Mesenchymal stem cell (in vitro differentiated cells and primary cell): ENCODE measurements around the gene ZNF841.

Experiments
- DNase-seq: peaks from one replicate; pipeline ENCODE4 v3.0.0-alpha.2; 2013
- H2AFZ ChIP-seq: one replicate; pipeline ENCODE4 v1.6.1; 2013; ENCODE audit warnings: low read depth, mild to moderate bottlenecking, control low read depth, inconsistent platforms, low read length, moderate library complexity
- H2AK5ac ChIP-seq: 2 replicates; pipeline ENCODE4 v1.6.1; 2013; ENCODE audit warnings: low read length, moderate library complexity, mild to moderate bottlenecking, inconsistent platforms; ENCODE audit not compliant: severe bottlenecking
- H2BK120ac ChIP-seq: one replicate; pipeline ENCODE4 v1.6.1; 2013; ENCODE audit warnings: low read depth, mild to moderate bottlenecking, inconsistent platforms, low read length, moderate library complexity
- H2BK12ac ChIP-seq, 2 experiments: one replicate each; pipeline ENCODE4 v1.6.1; 2013; ENCODE audit warnings: inconsistent platforms in 2 of 2, low read length in 2 of 2, mild to moderate bottlenecking in 2 of 2, moderate library complexity in 2 of 2, control low read depth in 1 of 2
- H2BK15ac ChIP-seq: one replicate; pipeline ENCODE4 v1.6.1; 2013; ENCODE audit warnings: mild to moderate bottlenecking, low read depth, inconsistent platforms; ENCODE audit not compliant: poor library complexity, severe bottlenecking
- H2BK5ac ChIP-seq: 2 replicates; pipeline ENCODE4 v1.6.1; 2013; ENCODE audit warnings: low read depth, mild to moderate bottlenecking, low read length, control low read depth, inconsistent platforms; ENCODE audit not compliant: poor library complexity, severe bottlenecking
- H3K14ac ChIP-seq, 2 experiments: one replicate each; pipeline ENCODE4 v1.6.1; 2013; ENCODE audit warnings: inconsistent platforms in 2 of 2, low read length in 2 of 2, control low read depth in 1 of 2, mild to moderate bottlenecking in 1 of 2, moderate library complexity in 1 of 2
- H3K18ac ChIP-seq, 2 experiments: one replicate each; pipeline ENCODE4 v1.6.1; 2013; ENCODE audit warnings: inconsistent platforms in 2 of 2, low read length in 2 of 2, control low read depth in 1 of 2, low read depth in 1 of 2, mild to moderate bottlenecking in 1 of 2
- H3K23ac ChIP-seq, 2 experiments: one replicate each; pipeline ENCODE4 v1.6.1; 2013; ENCODE audit warnings: inconsistent platforms in 2 of 2, low read length in 2 of 2, mild to moderate bottlenecking in 2 of 2, moderate library complexity in 2 of 2, control low read depth in 1 of 2
- H3K27ac ChIP-seq: 2 replicates; pipeline ENCODE4 v1.5.1; 2013; ENCODE audit warnings: mild to moderate bottlenecking, moderate library complexity, low read length, control low read depth, inconsistent platforms; ENCODE audit not compliant: poor library complexity, severe bottlenecking
- H3K27me3 ChIP-seq, 2 experiments: 2 replicates each; pipeline versions ENCODE4 v1.6.1 to v1.7.0; 2013; ENCODE audit warnings: low read length in 2 of 2, mild to moderate bottlenecking in 2 of 2, moderate library complexity in 2 of 2, control low read depth in 1 of 2, inconsistent platforms in 1 of 2; ENCODE audit not compliant: control insufficient read depth in 1 of 2, insufficient read depth in 1 of 2
- H3K36me3 ChIP-seq, 2 experiments: 2 replicates each; pipeline versions ENCODE4 v1.6.1 to v1.7.0; 2013; ENCODE audit warnings: low read length in 2 of 2, control low read depth in 1 of 2, inconsistent platforms in 1 of 2, low read depth in 1 of 2, mild to moderate bottlenecking in 1 of 2; ENCODE audit not compliant: insufficient read depth in 2 of 2, control insufficient read depth in 1 of 2
- H3K4ac ChIP-seq, 2 experiments: one replicate each; pipeline ENCODE4 v1.6.1; 2013; ENCODE audit warnings: inconsistent platforms in 2 of 2, low read length in 2 of 2, mild to moderate bottlenecking in 2 of 2, moderate library complexity in 2 of 2, control low read depth in 1 of 2, low read depth in 1 of 2
- H3K4me1 ChIP-seq: 2 replicates; pipeline ENCODE4 v1.6.1; 2013; ENCODE audit warnings: low read depth, low read length, control low read depth; ENCODE audit not compliant: control insufficient read depth, insufficient read depth
- H3K4me2 ChIP-seq: 2 replicates; pipeline ENCODE4 v1.6.1; 2013; ENCODE audit warnings: low read length, mild to moderate bottlenecking, inconsistent platforms; ENCODE audit not compliant: poor library complexity, severe bottlenecking
- H3K4me3 ChIP-seq, 2 experiments: 2 replicates each; pipeline versions ENCODE4 v1.5.1 to v1.7.0; 2013; ENCODE audit warnings: low read length in 2 of 2, mild to moderate bottlenecking in 2 of 2, control low read depth in 1 of 2, low read depth in 1 of 2; ENCODE audit not compliant: insufficient read depth in 1 of 2
- H3K79me1 ChIP-seq: replicated peaks from 2 replicates; pipeline ENCODE4 v1.6.1; 2013; ENCODE audit warnings: mild to moderate bottlenecking, control low read depth, low read length, inconsistent platforms; ENCODE audit not compliant: poor library complexity, severe bottlenecking
- H3K9ac ChIP-seq: 2 replicates; pipeline ENCODE4 v1.7.0; 2013; ENCODE audit warnings: mild to moderate bottlenecking, low read length, moderate library complexity
- H3K9me3 ChIP-seq: 2 replicates; pipeline ENCODE4 v1.7.0; 2013; ENCODE audit warnings: mild to moderate bottlenecking, low read length; ENCODE audit not compliant: control insufficient read depth
- H4K8ac ChIP-seq: one replicate; pipeline ENCODE4 v1.6.1; 2013; ENCODE audit warnings: inconsistent platforms, mild to moderate bottlenecking, low read length, moderate library complexity
- H4K91ac ChIP-seq: one replicate; pipeline ENCODE4 v1.6.1; 2013; ENCODE audit warnings: mild to moderate bottlenecking, low read length, inconsistent platforms
- WGBS: methylation state at CpG from one replicate; pipeline ENCODE4 v1.1.7; 2013; ENCODE audit warnings: mixed read lengths; 5-methylcytosine and 5-hydroxymethylcytosine counted together

ZNF841 gene

GRCh38 chr19:52138278-52138982 lies 42.9 kb upstream of the ZNF841 start:
- Histone ChIP-seq H3K4me2 (peak overlapping the region; percentile 77), H3K4me1 (no peaks in the 10 kb centered on the region), H4K8ac (peak overlapping the region; percentile 36), H3K36me3 (peaks cover 18 to 22% of the 10 kb centered on the region in 2 experiments), H3K9me3 (peaks cover 30% of the 10 kb centered on the region), H2AFZ (no peak overlapping the region), H3K4ac (peak overlapping the region in 1 of 2 experiments; percentile 56), H3K27me3 (no peaks in the 10 kb centered on the region), H2AK5ac (no peak overlapping the region), H2BK5ac (no peak overlapping the region), H2BK12ac (no peak overlapping the region), H3K23ac (no peak overlapping the region), H3K4me3 (peak overlapping the region; percentile 60 to 100), H2BK15ac (peak overlapping the region; percentile 5), H3K79me1 (peaks cover 30% of the 10 kb centered on the region), H3K18ac (peak overlapping the region in 1 of 2 experiments; percentile 60), H3K9ac (peak overlapping the region; percentile 100), H4K91ac (no peak overlapping the region), H3K14ac (peak overlapping the region in 1 of 2 experiments; percentile 26), H2BK120ac (no peak overlapping the region), H3K27ac (peak overlapping the region; percentile 38)
- peak; percentile 37 for DNase-seq
- WGBS: 18% methylated on average over 14 of the region's 14 CpGs

GRCh38 chr19:52120286-52120685 lies 24.7 kb upstream of the ZNF841 start:
- Histone ChIP-seq H3K79me1 (peaks cover 11% of the 10 kb centered on the region), H4K91ac (no peak overlapping the region), H2AFZ (no peak overlapping the region), H3K23ac (no peak overlapping the region), H4K8ac (no peak overlapping the region), H3K18ac (no peak overlapping the region), H3K27me3 (no peaks in the 10 kb centered on the region), H2BK5ac (no peak overlapping the region), H2BK120ac (no peak overlapping the region), H3K4me2 (no peak overlapping the region), H2BK12ac (no peak overlapping the region), H3K9ac (no peak overlapping the region), H3K4ac (no peak overlapping the region), H3K4me3 (peak overlapping the region in 1 of 2 experiments; percentile 52), H3K9me3 (peaks cover 98% of the 10 kb centered on the region), H2BK15ac (no peak overlapping the region), H3K14ac (no peak overlapping the region), H2AK5ac (no peak overlapping the region), H3K4me1 (no peaks in the 10 kb centered on the region), H3K36me3 (peaks cover 34 to 99% of the 10 kb centered on the region in 2 experiments), H3K27ac (no peak overlapping the region)
- no peak for DNase-seq
- WGBS: 80% methylated on average over 1 of the region's 3 CpGs

- Histone ChIP-seq H3K79me1 (peaks cover 7% of the 10 kb centered on the region), H3K27me3 (no peaks in the 10 kb centered on the region), H2BK120ac (no peak overlapping the region), H3K9ac (no peak overlapping the region), H2AFZ (no peak overlapping the region), H2BK15ac (no peak overlapping the region), H2BK5ac (no peak overlapping the region), H3K27ac (no peak overlapping the region), H3K4me2 (no peak overlapping the region), H3K4ac (no peak overlapping the region), H3K9me3 (peaks cover 100% of the 10 kb centered on the region), H3K36me3 (peaks cover 20 to 64% of the 10 kb centered on the region in 2 experiments), H3K4me1 (no peaks in the 10 kb centered on the region), H3K23ac (no peak overlapping the region), H4K8ac (no peak overlapping the region), H3K14ac (no peak overlapping the region), H3K18ac (no peak overlapping the region), H2AK5ac (no peak overlapping the region), H3K4me3 (peak overlapping the region in 1 of 2 experiments; percentile 69), H2BK12ac (no peak overlapping the region), H4K91ac (no peak overlapping the region)
- 98% methylated on average over 12 of the region's 12 CpGs for WGBS
- DNase-seq: no peak
Measured at GRCh38 chr19:52115526-52116053, 20.0 kb upstream of the ZNF841 start.

GRCh38 chr19:52114691-52115090 lies 19.1 kb upstream of the ZNF841 start:
- Histone ChIP-seq H3K79me1 (peaks cover 7% of the 10 kb centered on the region), H4K91ac (no peak overlapping the region), H2AFZ (no peak overlapping the region), H3K27ac (no peak overlapping the region), H3K4ac (no peak overlapping the region), H3K27me3 (no peaks in the 10 kb centered on the region), H2BK120ac (no peak overlapping the region), H3K18ac (no peak overlapping the region), H3K36me3 (peaks cover 20 to 55% of the 10 kb centered on the region in 2 experiments), H3K4me1 (no peaks in the 10 kb centered on the region), H3K23ac (no peak overlapping the region), H2BK12ac (no peak overlapping the region), H4K8ac (no peak overlapping the region), H2AK5ac (no peak overlapping the region), H3K14ac (no peak overlapping the region), H3K4me2 (no peak overlapping the region), H3K4me3 (peak overlapping the region in 1 of 2 experiments; percentile 69), H3K9ac (no peak overlapping the region), H2BK5ac (no peak overlapping the region), H3K9me3 (peaks cover 100% of the 10 kb centered on the region), H2BK15ac (no peak overlapping the region)
- no peak for DNase-seq
- 98% methylated on average over 4 of the region's 5 CpGs for WGBS
